K562 (cell line): ENCODE data around the gene RNF114. TPM values are rescaled to one million over a fixed set of nuclear protein-coding genes. Genes with fewer than 3 reads are reported as not detected.

ENCODE experiments used
- BCL6 ChIP-seq: fragments of 250-450 bp; sonication (Bioruptor Pico); IDR thresholded peaks from 2 replicates; pipeline ENCODE4 v1.4.0; 2020
- DPF2 ChIP-seq: fragments of 450-650 bp; IDR thresholded peaks from 2 replicates; pipeline ENCODE4 v1.6.1; 2016
- FOXM1 ChIP-seq, 2 experiments: fragments of 450-650 bp in 1 of 2; sonication (generic) in 1 of 2; formaldehyde crosslinking in 1 of 2; IDR thresholded peaks; 2 replicates each; pipeline versions ENCODE4 v1.6.1 to v1.9.0; 2017 to 2022; ENCODE audit warnings: low read depth in 2 of 2, mild to moderate bottlenecking in 2 of 2, missing genetic modification reagents in 1 of 2, moderate library complexity in 1 of 2
- HMBOX1 ChIP-seq: sonication (generic); IDR thresholded peaks from 2 replicates; pipeline ENCODE4 v1.6.1; 2016
- MAFG ChIP-seq: fragments of 450-650 bp; conservative IDR thresholded peaks from 2 replicates; pipeline ENCODE4 v1.6.1; 2016; ENCODE audit warnings: missing genetic modification characterization, missing compliant biosample characterization
- MAZ ChIP-seq, 2 experiments: fragments of 450-650 bp in 1 of 2; sonication (generic) in 1 of 2; formaldehyde crosslinking; IDR thresholded peaks in 1 of 2; conservative IDR thresholded peaks in 1 of 2; 2 replicates each; pipeline versions ENCODE4 v1.4.0 to v1.5.0; 2020; ENCODE audit warnings: mild to moderate bottlenecking in 1 of 2, missing genetic modification reagents in 1 of 2
- MCM7 ChIP-seq, 2 experiments: fragments of 450-650 bp; IDR thresholded peaks; 2 replicates each; pipeline ENCODE4 v1.6.1; 2016 to 2018
- MYBL2 ChIP-seq, 2 experiments: fragments of 450-650 bp in 1 of 2; sonication (generic) in 1 of 2; formaldehyde crosslinking in 1 of 2; IDR thresholded peaks; 2 replicates each; pipeline versions ENCODE4 v1.6.1 to v1.8.1; 2017 to 2022; ENCODE audit warnings: borderline replicate concordance in 1 of 2, inconsistent platforms in 1 of 2, low read depth in 1 of 2, mild to moderate bottlenecking in 1 of 2, missing genetic modification reagents in 1 of 2, moderate library complexity in 1 of 2
- RAD51 ChIP-seq: fragments of 450-650 bp; IDR thresholded peaks from 2 replicates; pipeline ENCODE4 v1.7.1; 2016; ENCODE audit warnings: low read depth, mild to moderate bottlenecking, borderline replicate concordance
- REST ChIP-seq, 2 experiments: fragments of 450-650 bp; formaldehyde crosslinking in 1 of 2; IDR thresholded peaks; 2 replicates each; pipeline versions ENCODE4 v1.4.0 to v1.6.1; 2014 to 2020; ENCODE audit warnings: mild to moderate bottlenecking in 2 of 2, borderline replicate concordance in 1 of 2, low read depth in 1 of 2
- TBP ChIP-seq: optimal IDR thresholded peaks from 2 replicates; pipeline ENCODE3; 2011; ENCODE audit warnings: low read depth, low read length, improper control_type of control experiment
- TCF15 ChIP-seq: fragments of 250-450 bp; sonication (Bioruptor Pico); IDR thresholded peaks from 2 replicates; pipeline ENCODE4 v1.8.0; 2022; ENCODE audit warnings: moderate library complexity, mild to moderate bottlenecking, inconsistent platforms
- ZNF175 ChIP-seq: fragments of 200-800 bp; sonication (Bioruptor generic); IDR thresholded peaks from 2 replicates; pipeline ENCODE4 v1.6.1; 2016; ENCODE audit warnings: low read depth, mild to moderate bottlenecking, missing genetic modification characterization, missing compliant biosample characterization
- ZNF316 ChIP-seq: fragments of 450-650 bp; IDR thresholded peaks from 2 replicates; pipeline ENCODE4 v1.6.1; 2016
- polyA plus RNA-seq, 8 experiments: library from polyadenylated mRNA; depleted of rRNA in 4 of 8; stranded (reverse) in 5 of 8; unstranded in 3 of 8; fragments of >200 nt; fragmentation: Nextera tagmentation in 2 of 8; fragmentation: Illumina TruSeq in 1 of 8; extraction: Ambion mirVana in 2 of 8; extraction: Trizol in 1 of 8; gene quantifications; 2 replicates each; pipeline versions ENCODE4 v1.2.1 to v1.2.3, GENCODE V29; 2011 to 2014; ENCODE audit warnings: inconsistent platforms in 1 of 8, missing spikeins in 1 of 8
- total RNA-seq, 7 experiments: library from RNA; depleted of rRNA in 6 of 7; stranded (reverse); fragments of >200 nt in 6 of 7; fragmentation: Illumina TruSeq in 2 of 7; extraction: Trizol in 2 of 7; gene quantifications; 2 replicates each; pipeline versions ENCODE4 v1.2.1 to v1.2.3, GENCODE V29; 2011 to 2021; ENCODE audit warnings: low replicate concordance in 1 of 7

RNF114 gene
- total and polyA plus RNA-seq, 9 of the 15 experiments (the other 6 are each of a cell fraction or from before 2014, with no cell fraction given) = 38.6 to 111 (median 62.6) TPM

GRCh38 chr20:49979030-49979832 is 43.0 kb downstream of the RNF114 start (continued):
- TF ChIP-seq REST (IDR thresholded peaks at IDR 0.05; ENCODE audit: borderline replicate concordance) = peak; percentile 96
- no peak for TF ChIP-seq REST (CRISPR knock-in tag; IDR thresholded peaks at IDR 0.05; ENCODE audit: low read depth)
- TF ChIP-seq BCL6 = no peak
- TF ChIP-seq MAFG (tag) = no peak
- peak; percentile 48; the same call in 1 of the 2 replicates for TF ChIP-seq RAD51
- TF ChIP-seq MYBL2 (IDR thresholded peaks at IDR 0.05; ENCODE audit: low read depth) = no peak
- TF ChIP-seq MYBL2 (CRISPR knock-in tag; IDR thresholded peaks at IDR 0.05; ENCODE audit: borderline replicate concordance) = no peak
- no peak for TF ChIP-seq ZNF316
- peak; percentile 50; the same call in 1 of the 2 replicates for TF ChIP-seq DPF2
- TF ChIP-seq TCF15 = no peak
- TF ChIP-seq MCM7 (IDR thresholded peaks at IDR 0.05) = no peak
- no peak for TF ChIP-seq ZNF175 (CRISPR knock-in tag)
- peak; percentile 94 to 97 for TF ChIP-seq MAZ (CRISPR knock-in tag; conservative IDR thresholded peaks at IDR 0.05 in 1 of 2, IDR thresholded peaks at IDR 0.05 in 1 of 2)
- TF ChIP-seq TBP = peak; percentile 52
- no peak for TF ChIP-seq FOXM1 (IDR thresholded peaks at IDR 0.05; ENCODE audit: low read depth)
- TF ChIP-seq FOXM1 (CRISPR knock-in tag; IDR thresholded peaks at IDR 0.05; ENCODE audit: low read depth) = no peak
- TF ChIP-seq HMBOX1 = no peak
